Psoas muscle (tissue), 8 donors: Measurements from ENCODE around the gene NOL9. TPM values are rescaled to one million over a fixed set of nuclear protein-coding genes. Genes with fewer than 3 reads are reported as not detected.
A peak's percentile ranks its signal among the peaks of the same experiment; 100 is the strongest.

ENCODE experiments used
- ATAC-seq, 4 donors: fragments of 200-7000 bp; cut with Tn5 transposase; one replicate each; pipeline ENCODE4 v1.9.1; 2020; ENCODE audit warnings: moderate library complexity in 3 of 4, mild to moderate bottlenecking in 2 of 4
- DNase-seq, 2 donors: peaks; one replicate each; pipeline ENCODE4 v3.0.0-alpha.2; 2020
- H3K27ac ChIP-seq: fragments of 200-600 bp; one replicate; pipeline ENCODE4 v1.8.0; 2022
- H3K27me3 ChIP-seq, 3 donors: fragments of 200-600 bp in 1 of 3; one replicate each; pipeline versions ENCODE4 v1.6.1 to v1.8.0; 2013 to 2022; ENCODE audit warnings: low read length in 2 of 3, mild to moderate bottlenecking in 2 of 3, moderate library complexity in 1 of 3; ENCODE audit not compliant: insufficient read depth in 3 of 3
- H3K36me3 ChIP-seq, 2 donors: fragments of 200-600 bp in 1 of 2; one replicate each; pipeline versions ENCODE4 v1.6.1 to v1.8.0; 2013 to 2022; ENCODE audit warnings: low read depth in 1 of 2, mild to moderate bottlenecking in 1 of 2, moderate library complexity in 1 of 2; ENCODE audit not compliant: insufficient read depth in 1 of 2
- H3K4me1 ChIP-seq: fragments of 200-600 bp; one replicate; pipeline ENCODE4 v1.8.0; 2022
- H3K4me3 ChIP-seq: fragments of 200-600 bp; one replicate; pipeline ENCODE4 v1.8.0; 2022; ENCODE audit warnings: mild to moderate bottlenecking
- H3K9me3 ChIP-seq: fragments of 200-600 bp; one replicate; pipeline ENCODE4 v1.8.0; 2022
- WGBS, 3 donors: extraction: QIAGEN DNeasy Blood & Tissue Kit; methylation state at CpG; one replicate each; pipeline versions ENCODE4 v1.1.6 to v1.1.7; 2013; 5-methylcytosine and 5-hydroxymethylcytosine counted together
- intact Hi-C, 2 donors: fragments of 100-400 bp; cut with DNase I; formaldehyde crosslinking; loops; one replicate each; pipeline versions ENCODE4 v1.11.0 to v1.14.2; 2022
- polyA plus RNA-seq, 3 donors: library from polyadenylated mRNA; stranded (reverse); fragments of 200-250 nt; gene quantifications; one replicate each; pipeline ENCODE4 v1.2.3, GENCODE V29; 2013
- total RNA-seq, 4 donors: library from RNA; stranded (reverse); fragmentation: NEBNext Ultra II Directional in 2 of 4; extraction: Animal tissue kit (Norgen Biotek cat#: 25700) in 2 of 4; gene quantifications; one replicate each; pipeline versions ENCODE4 v1.2.1 to v1.2.4, GENCODE V29; 2021 to 2023
- TF ChIP-seq, protein P1 (sequence below): fragments of 200-600 bp; IDR thresholded peaks from one replicate; pipeline ENCODE4 v1.8.0; 2022; ENCODE audit warnings: antibody characterized with exemption
- donor health status: healthy with polysubstance abuse.
- donor health status: DM: no; HTN: no; CAD: no; lungs with moderate emphysema.
- donor health status: Bipolar disorder and iron deficiency.
- donor health status: healthy.
- donor health status: DM: yes; HTN: yes; CAD: no.
- donor health status: DM: no; HTN: no; CAD: no.
- donor health status: DM: no; HTN: no; CAD: no.
- donor health status: DM: yes; HTN: yes; CAD: no.

NOL9 gene
- total and polyA plus RNA-seq, 7 donors, result 5.0 to 26.1 (median 17.1) TPM

DNA sequence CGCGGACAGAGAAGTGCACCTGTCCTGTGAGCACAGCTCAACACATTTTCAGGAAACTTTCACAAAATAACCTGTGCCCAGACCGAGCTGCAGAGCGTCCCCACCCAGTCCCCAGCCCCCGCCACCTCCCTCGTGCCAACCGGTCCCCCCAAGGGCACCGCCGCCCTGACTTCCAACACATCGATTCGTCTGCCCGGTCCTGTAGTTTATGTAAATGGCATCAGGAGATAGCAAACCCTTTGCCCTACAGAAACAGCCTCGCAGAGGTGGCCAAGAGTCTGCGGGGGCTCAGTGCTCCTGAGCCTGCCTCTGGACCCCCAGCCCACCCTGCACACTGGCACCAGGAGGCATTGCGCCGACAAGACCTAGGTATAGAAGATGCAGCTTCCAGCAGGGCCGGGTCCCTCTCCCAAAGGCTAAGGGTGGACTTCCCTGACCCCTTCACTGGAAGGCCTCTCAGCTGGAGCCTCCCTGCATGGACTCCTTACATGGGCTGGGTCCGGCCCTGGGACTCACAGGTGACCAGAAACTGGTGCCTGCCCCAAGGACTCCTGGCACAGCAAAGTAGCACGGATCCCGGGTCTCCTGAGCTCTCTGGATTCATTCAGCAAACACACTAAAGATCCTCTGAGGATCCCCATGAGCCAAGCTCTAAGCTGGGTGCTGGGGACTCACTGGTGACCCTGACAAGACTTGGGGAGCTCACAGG lies 56.3 kb downstream of the NOL9 start:
- DNase-seq (no peak), ATAC-seq (no peak)
- no peak overlapping the region for H3K27ac ChIP-seq
- 47 to 56% (median 47%) methylated on average over 20 of the region's 20 CpGs for WGBS, 3 donors
- H3K9me3 ChIP-seq, result no peaks in the 10 kb centered on the region
- TF ChIP-seq, protein P1, sequence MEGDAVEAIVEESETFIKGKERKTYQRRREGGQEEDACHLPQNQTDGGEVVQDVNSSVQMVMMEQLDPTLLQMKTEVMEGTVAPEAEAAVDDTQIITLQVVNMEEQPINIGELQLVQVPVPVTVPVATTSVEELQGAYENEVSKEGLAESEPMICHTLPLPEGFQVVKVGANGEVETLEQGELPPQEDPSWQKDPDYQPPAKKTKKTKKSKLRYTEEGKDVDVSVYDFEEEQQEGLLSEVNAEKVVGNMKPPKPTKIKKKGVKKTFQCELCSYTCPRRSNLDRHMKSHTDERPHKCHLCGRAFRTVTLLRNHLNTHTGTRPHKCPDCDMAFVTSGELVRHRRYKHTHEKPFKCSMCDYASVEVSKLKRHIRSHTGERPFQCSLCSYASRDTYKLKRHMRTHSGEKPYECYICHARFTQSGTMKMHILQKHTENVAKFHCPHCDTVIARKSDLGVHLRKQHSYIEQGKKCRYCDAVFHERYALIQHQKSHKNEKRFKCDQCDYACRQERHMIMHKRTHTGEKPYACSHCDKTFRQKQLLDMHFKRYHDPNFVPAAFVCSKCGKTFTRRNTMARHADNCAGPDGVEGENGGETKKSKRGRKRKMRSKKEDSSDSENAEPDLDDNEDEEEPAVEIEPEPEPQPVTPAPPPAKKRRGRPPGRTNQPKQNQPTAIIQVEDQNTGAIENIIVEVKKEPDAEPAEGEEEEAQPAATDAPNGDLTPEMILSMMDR, result no peak
- no peaks in the 10 kb centered on the region for H3K36me3 ChIP-seq
- peaks cover 22% of the 10 kb centered on the region for H3K4me1 ChIP-seq
- peaks cover 0 to 24% (median 4%) of the 10 kb centered on the region in 3 donors for H3K27me3 ChIP-seq
- peak overlapping the region; percentile 60 for H3K4me3 ChIP-seq
- intact Hi-C loops, result no loop called here

DNA sequence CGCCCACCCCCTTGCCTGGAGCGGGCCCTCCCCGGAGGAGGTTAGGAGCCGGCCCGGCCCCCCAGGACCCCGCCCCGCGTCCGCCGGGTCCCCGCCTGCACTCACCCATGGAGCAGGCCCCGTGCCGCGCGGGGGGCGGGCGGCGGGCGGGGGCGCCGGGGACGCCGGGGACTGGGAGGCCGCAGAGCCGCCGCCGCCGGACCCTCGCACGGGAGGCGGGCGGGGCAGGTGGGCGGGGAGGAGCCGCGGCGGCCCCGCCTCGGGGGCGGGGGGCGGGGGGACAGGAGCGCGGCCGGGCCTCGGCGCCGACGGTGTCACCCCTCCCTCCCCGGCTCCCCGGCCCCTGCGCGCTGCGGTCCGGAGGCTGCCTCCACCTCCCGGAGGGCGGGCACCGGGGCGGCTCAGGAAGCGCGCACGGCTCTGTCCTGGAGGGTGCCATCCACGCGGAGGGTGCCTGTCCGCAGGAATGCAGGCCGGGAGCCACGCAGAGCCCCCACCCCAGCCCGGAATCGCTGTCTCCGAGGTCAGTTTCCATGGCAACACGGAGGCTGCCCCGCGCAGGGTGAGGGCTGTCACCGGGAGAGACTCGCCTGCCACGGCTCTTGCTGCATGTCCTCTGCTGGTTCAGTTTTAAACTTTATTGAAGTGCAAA lies 57.0 kb downstream of the NOL9 start:
- peak overlapping the region; percentile 60 for H3K4me3 ChIP-seq
- ATAC-seq, result peak in 3 of 4 donors; percentile 11 to 33 (median 13)
- H3K36me3 ChIP-seq, result no peaks in the 10 kb centered on the region
- no peak overlapping the region for H3K27ac ChIP-seq
- 1 to 3% (median 1%) methylated on average over 16 to 73 of the region's 74 CpGs for WGBS, 3 donors
- no peaks in the 10 kb centered on the region for H3K9me3 ChIP-seq
- intact Hi-C loops, result no loop called here
- H3K27me3 ChIP-seq, result peaks cover 0 to 24% (median 4%) of the 10 kb centered on the region in 3 donors
- no peak for DNase-seq
- peaks cover 16% of the 10 kb centered on the region for H3K4me1 ChIP-seq
- TF ChIP-seq, protein P1, result no peak

DNA sequence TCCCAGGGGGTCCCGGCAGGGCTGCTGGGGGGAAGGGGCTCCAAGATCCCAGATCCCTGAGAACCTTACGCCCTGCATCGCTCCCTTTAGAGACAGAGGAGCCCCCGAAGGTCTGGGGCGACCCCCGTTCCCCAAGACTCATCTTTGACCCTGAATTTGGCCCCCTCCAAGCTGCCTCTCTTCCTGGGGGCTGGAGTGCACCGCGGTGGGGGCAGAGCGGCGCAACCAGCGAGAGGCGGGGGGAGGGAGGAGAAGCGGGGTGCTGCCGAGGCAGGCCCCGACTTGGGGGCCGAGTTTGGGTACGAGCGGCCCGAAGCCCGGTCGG lies 57.5 kb downstream of the NOL9 start:
- TF ChIP-seq, protein P1, result no peak
- WGBS, 3 donors, result 7 to 17% (median 9%) methylated on average over 6 to 20 of the region's 21 CpGs
- H3K27me3 ChIP-seq, result peaks cover 0 to 24% (median 4%) of the 10 kb centered on the region in 3 donors
- intact Hi-C loops, result no loop called here
- peaks cover 12% of the 10 kb centered on the region for H3K4me1 ChIP-seq
- peak overlapping the region; percentile 60 for H3K4me3 ChIP-seq
- no peak overlapping the region for H3K27ac ChIP-seq
- DNase-seq, result no peak
- no peaks in the 10 kb centered on the region for H3K9me3 ChIP-seq
- ATAC-seq, result no peak
- H3K36me3 ChIP-seq, result no peaks in the 10 kb centered on the region

DNA sequence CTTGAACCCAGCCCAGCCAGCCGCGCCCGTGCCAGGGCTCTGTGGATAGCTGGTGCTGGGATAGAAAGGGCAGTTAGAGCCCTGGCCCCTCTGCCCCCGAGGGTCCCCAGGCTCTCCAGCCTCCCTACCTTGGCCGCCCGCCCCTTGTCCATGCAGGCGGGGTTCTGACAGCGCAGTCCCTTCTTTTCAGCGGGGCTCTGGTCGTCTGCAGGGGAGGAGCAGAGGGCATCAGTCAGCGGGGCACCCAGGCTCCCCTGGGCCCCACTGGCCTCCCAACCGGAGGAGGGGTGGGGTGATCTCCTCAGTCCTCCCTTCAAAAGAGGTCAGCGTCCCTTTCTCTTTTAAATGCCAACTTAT lies 58.0 kb downstream of the NOL9 start:
- Histone ChIP-seq H3K4me3 (peak overlapping the region; percentile 60), H3K27me3 (peaks cover 0 to 24% (median 4%) of the 10 kb centered on the region in 3 donors), H3K27ac (no peak overlapping the region), H3K9me3 (no peaks in the 10 kb centered on the region), H3K36me3 (no peaks in the 10 kb centered on the region), H3K4me1 (peaks cover 6% of the 10 kb centered on the region)
- WGBS, 3 donors, result 34 to 53% (median 34%) methylated on average over 12 to 13 of the region's 13 CpGs
- ATAC-seq (no peak), DNase-seq (no peak)
- intact Hi-C loops, result no loop called here
- TF ChIP-seq, protein P1, result no peak
